NB4 (cell line): ENCODE data around the gene PARD3.

Experiments used
- CTCF ChIP-seq: IDR thresholded peaks from one replicate; pipeline ENCODE4 v1.5.1; 2012; ENCODE audit warnings: low read depth, low read length
- MAX ChIP-seq: IDR thresholded peaks from 2 replicates; pipeline ENCODE4 v1.6.1; 2011; ENCODE audit warnings: low read depth, low read length
- MYC ChIP-seq: IDR thresholded peaks from 2 replicates; pipeline ENCODE4 v1.6.1; 2011; ENCODE audit warnings: low read depth, low read length
- POLR2A ChIP-seq: IDR thresholded peaks from 2 replicates; pipeline ENCODE4 v1.6.1; 2011; ENCODE audit warnings: mild to moderate bottlenecking; ENCODE audit not compliant: insufficient read length; ENCODE audit errors: extremely low read depth

- no peak for TF ChIP-seq CTCF
- no peak for TF ChIP-seq POLR2A
- TF ChIP-seq MYC, result no peak
- no peak for TF ChIP-seq MAX
These were observed 153.5 kb downstream of the PARD3 start for GRCh38 chr10:34661580-34661979.
